ENCODE results near the gene C2orf66. TPM values are rescaled to one million over a fixed set of nuclear protein-coding genes. Genes with fewer than 3 reads are reported as not detected.

C2orf66 gene
- total and polyA plus RNA-seq, 2 of the 13 experiments (the other 11 are each of a cell fraction or from before 2014, with no cell fraction given), result 0.05 TPM; not detected in 1

GRCh38 chr2:196792865-196793264 lies 16.3 kb downstream of the C2orf66 start:
- FAIRE-seq (no peak), ATAC-seq (no peak), DNase-seq (ENCODE audit: low spot score) (no peak)
- H3K9me3 ChIP-seq (ENCODE audit: low read length), result no peaks in the 10 kb centered on the region
- CTCF ChIA-PET (ENCODE audit: low intra/inter-chr PET ratio, low total read pairs), result no interaction called here
- H3K4me3 ChIP-seq (replicated peaks in 1 of 3; ENCODE audit: insufficient read depth in 1 of 3, low read depth in 2 of 3, low read length in 3 of 3), result no peak overlapping the region
- H3K79me2 ChIP-seq (ENCODE audit: insufficient read depth, low read length), result peaks cover 5% of the 10 kb centered on the region
- no peak overlapping the region for H3K4me2 ChIP-seq (ENCODE audit: low read depth, low read length)
- peaks cover 17 to 72% of the 10 kb centered on the region in 2 experiments for H3K36me3 ChIP-seq (replicated peaks in 1 of 2; ENCODE audit: control insufficient read depth in 1 of 2, insufficient read depth in 2 of 2, low read length in 2 of 2)
- H3K27me3 ChIP-seq (ENCODE audit: control insufficient read depth in 1 of 2, insufficient read depth in 2 of 2, low read length in 2 of 2), result no peaks in the 10 kb centered on the region
- H4K20me1 ChIP-seq (ENCODE audit: insufficient read depth, low read length), result no peaks in the 10 kb centered on the region
- TF ChIP-seq U2AF2 (IDR thresholded peaks at IDR 0.05; ENCODE audit: low read depth, low read length), result no peak
- no peak for TF ChIP-seq PHB2 (IDR thresholded peaks at IDR 0.05; ENCODE audit: partially characterized antibody)
- TF ChIP-seq ZNF256 (CRISPR knock-in tag; conservative IDR thresholded peaks at IDR 0.05), result no peak
- no peak for TF ChIP-seq ZNF678 (CRISPR knock-in tag; IDR thresholded peaks at IDR 0.05)
- no peak for TF ChIP-seq RCOR2 (CRISPR knock-in tag; IDR thresholded peaks at IDR 0.05)
- TF ChIP-seq ZNF772 (CRISPR knock-in tag; IDR thresholded peaks at IDR 0.05), result no peak
- TF ChIP-seq NRL (CRISPR knock-in tag; IDR thresholded peaks at IDR 0.05; ENCODE audit: borderline replicate concordance), result no peak
- no peak for TF ChIP-seq ELF1 (CRISPR knock-in tag; IDR thresholded peaks at IDR 0.05)
- no peak for TF ChIP-seq MED1 (CRISPR knock-in tag; IDR thresholded peaks at IDR 0.05)
- no peak for TF ChIP-seq ZC3H4 (CRISPR knock-in tag; IDR thresholded peaks at IDR 0.05; ENCODE audit: borderline replicate concordance)
- H2AFZ ChIP-seq (ENCODE audit: low read length), result no peak overlapping the region
- POLR2A ChIA-PET, result no interaction called here
- no TSS peak for BruUV-seq (replicated peaks)
- WGBS (ENCODE audit: low lambda C conversion rate), result 96% methylated on average over 3 of the region's 3 CpGs
- H3K27ac ChIP-seq (ENCODE audit: extremely low read length, insufficient read depth, low read length), result no peak overlapping the region
- H3K4me1 ChIP-seq (ENCODE audit: insufficient read depth, low read length), result peaks cover 16% of the 10 kb centered on the region
- in situ Hi-C loops (cut with HindIII; ENCODE audit: extremely low pct_ligation_motif_present, low pct_unique_long_range_greater_than_20kb) (no loop called here), intact Hi-C loops (cut with micrococcal nuclease; ENCODE audit: unreplicated experiment) (no loop called here)
- no peak overlapping the region for H3K9ac ChIP-seq (ENCODE audit: insufficient read depth, low read depth, low read length)

- no peak overlapping the region for H3K4me3 ChIP-seq (replicated peaks in 1 of 3; ENCODE audit: insufficient read depth in 1 of 3, low read depth in 2 of 3, low read length in 3 of 3)
- DNase-seq (ENCODE audit: low spot score) (no peak), ATAC-seq (no peak; the same call in 2 of the 3 replicates), FAIRE-seq (no peak)
- CTCF ChIA-PET (ENCODE audit: low intra/inter-chr PET ratio, low total read pairs), result no interaction called here
- BruUV-seq (replicated peaks), result TSS peak; percentile 8
- H3K9me3 ChIP-seq (ENCODE audit: low read length), result no peaks in the 10 kb centered on the region
- no peak overlapping the region for H3K27ac ChIP-seq (ENCODE audit: extremely low read length, insufficient read depth, low read length)
- in situ Hi-C loops (cut with HindIII; ENCODE audit: extremely low pct_ligation_motif_present, low pct_unique_long_range_greater_than_20kb) (no loop called here), intact Hi-C loops (cut with micrococcal nuclease; ENCODE audit: unreplicated experiment) (no loop called here)
- H3K4me2 ChIP-seq (ENCODE audit: low read depth, low read length), result no peak overlapping the region
- peaks cover 23 to 90% of the 10 kb centered on the region in 2 experiments for H3K36me3 ChIP-seq (replicated peaks in 1 of 2; ENCODE audit: control insufficient read depth in 1 of 2, insufficient read depth in 2 of 2, low read length in 2 of 2)
- H4K20me1 ChIP-seq (ENCODE audit: insufficient read depth, low read length), result no peaks in the 10 kb centered on the region
- POLR2A ChIA-PET, result no interaction called here
- H3K79me2 ChIP-seq (ENCODE audit: insufficient read depth, low read length), result no peaks in the 10 kb centered on the region
- no peaks in the 10 kb centered on the region for H3K4me1 ChIP-seq (ENCODE audit: insufficient read depth, low read length)
- H3K9ac ChIP-seq (ENCODE audit: insufficient read depth, low read depth, low read length), result no peak overlapping the region
- H3K27me3 ChIP-seq (ENCODE audit: control insufficient read depth in 1 of 2, insufficient read depth in 2 of 2, low read length in 2 of 2), result no peaks in the 10 kb centered on the region
- 100% methylated on average over 4 of the region's 4 CpGs for WGBS (ENCODE audit: low lambda C conversion rate)
- H2AFZ ChIP-seq (ENCODE audit: low read length), result no peak overlapping the region
- no peak for TF ChIP-seq ZNF263 (CRISPR knock-in tag; IDR thresholded peaks at IDR 0.05)
- no peak for TF ChIP-seq REL (CRISPR knock-in tag; conservative IDR thresholded peaks at IDR 0.05)
- no peak for TF ChIP-seq ZFP62 (CRISPR knock-in tag; IDR thresholded peaks at IDR 0.05)
- no peak for TF ChIP-seq PBX2 (CRISPR knock-in tag; IDR thresholded peaks at IDR 0.05)
- no peak for TF ChIP-seq POLR2AphosphoS2 (IDR thresholded peaks at IDR 0.05; ENCODE audit: low read depth, low read length)
- TF ChIP-seq ZSCAN20 (CRISPR knock-in tag; IDR thresholded peaks at IDR 0.05; ENCODE audit: borderline replicate concordance), result no peak
- no peak for TF ChIP-seq FOXP1 (IDR thresholded peaks at IDR 0.05)
- no peak for TF ChIP-seq FOXP1 (CRISPR knock-in tag; IDR thresholded peaks at IDR 0.05)
- no peak for TF ChIP-seq ZNF652 (CRISPR knock-in tag; IDR thresholded peaks at IDR 0.05; ENCODE audit: borderline replicate concordance, low read depth)
- TF ChIP-seq SIN3B (IDR thresholded peaks at IDR 0.05; ENCODE audit: low read length), result no peak
- no peak for TF ChIP-seq KAT7 (CRISPR knock-in tag; IDR thresholded peaks at IDR 0.05; ENCODE audit: borderline replicate concordance)
- TF ChIP-seq GZF1 (CRISPR knock-in tag; IDR thresholded peaks at IDR 0.05), result no peak
- no peak for TF ChIP-seq TCF7L2 (IDR thresholded peaks at IDR 0.05; ENCODE audit: low read depth, low read length)
- TF ChIP-seq ZNF557 (CRISPR knock-in tag; IDR thresholded peaks at IDR 0.05), result no peak
These were observed 25.6 kb downstream of the C2orf66 start for GRCh38 chr2:196783431-196784094.

Measured in HepG2 (cell line).